H1 (cell line): ENCODE measurements around the gene CCL3. TPM values are rescaled to one million over a fixed set of nuclear protein-coding genes. Genes with fewer than 3 reads are reported as not detected.

Source experiments
- CTCF ChIA-PET: fragments of 300-600 bp; sonication (Branson Sonifier 250); formaldehyde crosslinking; loops from one replicate; lab custom pipeline; 2021; ENCODE audit not compliant: partially characterized antibody; lab: Charles Lee
- POLR2A ChIA-PET: fragments of 300-600 bp; sonication (Branson Sonifier 250); formaldehyde crosslinking; loops from one replicate; lab custom pipeline; 2021; ENCODE audit warnings: inconsistent platforms; ENCODE audit not compliant: partially characterized antibody; lab: Charles Lee
- DNase-seq, 2 experiments: peaks; one replicate each; pipeline versions ENCODE4 v3.0.0 to v3.0.0-alpha.2; 2010 to 2022; ENCODE audit warnings: low spot score in 2 of 2, low read depth in 1 of 2, mixed read lengths in 1 of 2
- FAIRE-seq: peaks from 2 replicates; lab custom pipeline; 2011; peaks lifted over from hg19 to GRCh38; lab: Jason Lieb, UNC
- H2AFZ ChIP-seq: 2 replicates; pipeline ENCODE4 v1.8.1; 2012; ENCODE audit warnings: low read length, inconsistent platforms
- H2AK5ac ChIP-seq: 2 replicates; pipeline ENCODE4 v1.6.1; 2013; ENCODE audit warnings: low read depth, low read length
- H2BK120ac ChIP-seq: replicated peaks from 2 replicates; pipeline ENCODE3; 2013; ENCODE audit warnings: low read depth, low read length, inconsistent platforms
- H2BK12ac ChIP-seq: 2 replicates; pipeline ENCODE4 v1.6.1; 2013; ENCODE audit warnings: low read depth, low read length
- H2BK15ac ChIP-seq: 2 replicates; pipeline ENCODE4 v1.6.1; 2013; ENCODE audit warnings: low read length
- H2BK20ac ChIP-seq: 2 replicates; pipeline ENCODE4 v1.6.1; 2013; ENCODE audit warnings: low read length
- H2BK5ac ChIP-seq: 2 replicates; pipeline ENCODE4 v1.6.1; 2013; ENCODE audit warnings: low read depth, low read length
- H3K14ac ChIP-seq: 2 replicates; pipeline ENCODE4 v1.6.1; 2013; ENCODE audit warnings: inconsistent platforms; ENCODE audit not compliant: insufficient read length
- H3K18ac ChIP-seq: 2 replicates; pipeline ENCODE4 v1.6.1; 2013; ENCODE audit warnings: low read length; ENCODE audit errors: extremely low read depth
- H3K23ac ChIP-seq: 2 replicates; pipeline ENCODE4 v1.6.1; 2013; ENCODE audit warnings: inconsistent platforms; ENCODE audit not compliant: insufficient read length
- H3K23me2 ChIP-seq: 2 replicates; pipeline ENCODE4 v1.6.1; 2013; ENCODE audit warnings: low read depth, low read length
- H3K27ac ChIP-seq: 2 replicates; pipeline ENCODE4 v1.6.1; 2011; ENCODE audit warnings: low read depth, low read length, inconsistent platforms
- H3K27me3 ChIP-seq, 4 experiments: replicated peaks in 1 of 4; 1 replicate in 1 of 4; 2 replicates in 3 of 4; pipeline versions ENCODE4 v1.6.1 to v1.8.1; 2011 to 2013; ENCODE audit warnings: low read length in 3 of 4, mild to moderate bottlenecking in 3 of 4, inconsistent platforms in 2 of 4, mixed read lengths in 2 of 4, moderate library complexity in 1 of 4; ENCODE audit not compliant: control insufficient read depth in 3 of 4, insufficient read depth in 3 of 4; ENCODE audit errors: extremely low read depth in 1 of 4
- H3K36me3 ChIP-seq, 4 experiments: 2 replicates each; pipeline versions ENCODE4 v1.6.1 to v1.8.1; 2011 to 2013; ENCODE audit warnings: mild to moderate bottlenecking in 4 of 4, low read length in 3 of 4, moderate library complexity in 2 of 4, control low read depth in 1 of 4, inconsistent platforms in 1 of 4; ENCODE audit not compliant: insufficient read depth in 4 of 4, control insufficient read depth in 2 of 4
- H3K4ac ChIP-seq: replicated peaks from 2 replicates; pipeline ENCODE3; 2013; ENCODE audit warnings: low read length, low read depth, mixed read lengths, inconsistent platforms; ENCODE audit not compliant: insufficient read length
- H3K4me1 ChIP-seq, 4 experiments: replicated peaks in 1 of 4; 1 replicate in 1 of 4; 2 replicates in 3 of 4; pipeline versions ENCODE4 v1.6.1 to v1.8.1; 2011 to 2013; ENCODE audit warnings: low read length in 3 of 4, inconsistent platforms in 2 of 4, mixed read lengths in 1 of 4; ENCODE audit not compliant: insufficient read depth in 4 of 4, control insufficient read depth in 3 of 4
- H3K4me2 ChIP-seq, 2 experiments: 2 replicates each; pipeline versions ENCODE4 v1.6.1 to v1.8.1; 2011 to 2013; ENCODE audit warnings: low read depth in 2 of 2, low read length in 2 of 2, control low read depth in 1 of 2, inconsistent platforms in 1 of 2, mild to moderate bottlenecking in 1 of 2; ENCODE audit not compliant: insufficient read depth in 1 of 2
- H3K4me3 ChIP-seq, 4 experiments: fragments of 200-600, 300-600 bp in 1 of 4; sonication (generic), shearing (Covaris generic), sonication (Bioruptor Twin) in 1 of 4; 2 replicates each; pipeline versions ENCODE4 v1.5.1 to v1.8.1; 2011 to 2016; ENCODE audit warnings: low read length in 4 of 4, low read depth in 3 of 4, control low read depth in 2 of 4, inconsistent platforms in 2 of 4, mild to moderate bottlenecking in 2 of 4, mixed read lengths in 1 of 4, moderate library complexity in 1 of 4; ENCODE audit not compliant: insufficient read depth in 2 of 4; ENCODE audit errors: extremely low read depth in 1 of 4
- H3K56ac ChIP-seq: replicated peaks from 2 replicates; pipeline ENCODE3; 2013; ENCODE audit warnings: low read depth, mild to moderate bottlenecking, mixed read lengths, low read length, inconsistent platforms; ENCODE audit not compliant: insufficient read length
- H3K79me1 ChIP-seq: 2 replicates; pipeline ENCODE4 v1.6.1; 2013; ENCODE audit warnings: low read depth, low read length, control low read depth
- H3K79me2 ChIP-seq, 2 experiments: 2 replicates each; pipeline versions ENCODE4 v1.6.1 to v1.8.1; 2012 to 2013; ENCODE audit warnings: low read length in 2 of 2, mild to moderate bottlenecking in 2 of 2, inconsistent platforms in 1 of 2; ENCODE audit not compliant: insufficient read depth in 2 of 2, control insufficient read depth in 1 of 2
- H3K9ac ChIP-seq, 4 experiments: replicated peaks in 1 of 4; 1 replicate in 1 of 4; 2 replicates in 3 of 4; pipeline versions ENCODE4 v1.6.1 to v1.8.1; 2011 to 2013; ENCODE audit warnings: low read depth in 3 of 4, low read length in 3 of 4, control low read depth in 2 of 4, mild to moderate bottlenecking in 2 of 4, moderate library complexity in 2 of 4, inconsistent platforms in 1 of 4; ENCODE audit errors: extremely low read depth in 1 of 4
- H3K9me3 ChIP-seq, 2 experiments: 2 replicates each; pipeline versions ENCODE4 v1.6.1 to v1.8.1; 2012 to 2013; ENCODE audit warnings: mild to moderate bottlenecking in 2 of 2, moderate library complexity in 2 of 2, control low read depth in 1 of 2, inconsistent platforms in 1 of 2, low read depth in 1 of 2, low read length in 1 of 2, mixed read lengths in 1 of 2; ENCODE audit not compliant: insufficient read depth in 2 of 2
- H4K20me1 ChIP-seq, 2 experiments: replicated peaks in 1 of 2; 2 replicates each; pipeline versions ENCODE3 to v1.8.1; 2011 to 2013; ENCODE audit warnings: inconsistent platforms in 2 of 2, low read length in 2 of 2, mild to moderate bottlenecking in 1 of 2; ENCODE audit not compliant: insufficient read depth in 2 of 2, control insufficient read depth in 1 of 2
- H4K5ac ChIP-seq: 2 replicates; pipeline ENCODE4 v1.6.1; 2013; ENCODE audit warnings: low read length, low read depth, mixed read lengths, inconsistent platforms; ENCODE audit not compliant: insufficient read length
- H4K8ac ChIP-seq: 2 replicates; pipeline ENCODE4 v1.8.0; 2013; ENCODE audit warnings: mild to moderate bottlenecking, moderate library complexity, low read length, inconsistent platforms; ENCODE audit not compliant: insufficient read depth; ENCODE audit errors: extremely low read depth
- H4K91ac ChIP-seq: replicated peaks from 2 replicates; pipeline ENCODE3; 2013; ENCODE audit warnings: low read length, mixed read lengths, inconsistent platforms; ENCODE audit not compliant: insufficient read length
- CTCF ChIP-seq, 3 experiments: IDR thresholded peaks; 1 replicate in 2 of 3; 2 replicates in 1 of 3; pipeline versions ENCODE4 v1.5.1 to v1.6.1; 2011; ENCODE audit warnings: low read length in 3 of 3, mild to moderate bottlenecking in 3 of 3, inconsistent platforms in 2 of 3, low read depth in 1 of 3, moderate library complexity in 1 of 3; ENCODE audit not compliant: insufficient read depth in 1 of 3; ENCODE audit errors: control extremely low read depth in 1 of 3
- HDAC6 ChIP-seq: IDR thresholded peaks from one replicate; pipeline ENCODE4 v1.7.1; 2012; ENCODE audit warnings: low read depth, mild to moderate bottlenecking, inconsistent platforms, low read length, moderate library complexity
- KDM5A ChIP-seq: fragments of 200-600 bp; IDR thresholded peaks from 2 replicates; pipeline ENCODE4 v1.7.1; 2012; ENCODE audit warnings: mild to moderate bottlenecking, low read length, inconsistent platforms, mixed read lengths
- MAX ChIP-seq: IDR thresholded peaks from 2 replicates; pipeline ENCODE4 v1.6.1; 2012; ENCODE audit warnings: inconsistent platforms
- POLR2A ChIP-seq, 2 experiments: IDR thresholded peaks; 1 replicate in 1 of 2; 2 replicates in 1 of 2; pipeline ENCODE4 v1.6.1; 2011; ENCODE audit warnings: low read depth in 2 of 2, low read length in 2 of 2, mild to moderate bottlenecking in 2 of 2; ENCODE audit errors: control extremely low read depth in 1 of 2
- TAF7 ChIP-seq: optimal IDR thresholded peaks from 2 replicates; pipeline ENCODE3; 2011; ENCODE audit warnings: low read depth, mild to moderate bottlenecking, inconsistent platforms, low read length, moderate library complexity, borderline replicate concordance
- WGBS, 2 experiments: shearing (Covaris generic) in 1 of 2; methylation state at CpG; one replicate each; pipeline versions ENCODE4 v1.1.6 to v1.1.7; 2013 to 2015; ENCODE audit warnings: low lambda C conversion rate in 2 of 2, mixed read lengths in 2 of 2, inconsistent platforms in 1 of 2, low coverage in 1 of 2, missing lambda C conversion rate in 1 of 2; ENCODE audit not compliant: insufficient replicate concordance in 2 of 2, insufficient coverage in 1 of 2, insufficient read length in 1 of 2; ENCODE audit errors: extremely low coverage in 1 of 2, missing lambda C conversion rate in 1 of 2; 5-methylcytosine and 5-hydroxymethylcytosine counted together
- polyA plus RNA-seq, 7 experiments: library from polyadenylated mRNA; depleted of rRNA in 3 of 7; stranded (reverse) in 5 of 7; unstranded in 2 of 7; fragments of >200 nt in 5 of 7; fragments of 200-250 nt in 2 of 7; gene quantifications; 1 replicate in 5 of 7; 2 replicates in 1 of 7; 4 replicates in 1 of 7; pipeline versions ENCODE4 v1.2.1 to v1.2.3, GENCODE V29; 2011 to 2013; ENCODE audit warnings: missing spikeins in 2 of 7, mixed read lengths in 2 of 7
- total RNA-seq: library from RNA; stranded (reverse); fragmentation: NEBNext Ultra II Directional; extraction: Animal tissue kit (Norgen Biotek cat#: 25700); gene quantifications from 2 replicates; pipeline ENCODE4 v1.2.1, GENCODE V29; 2021

The CCL3 gene
- total and polyA plus RNA-seq, 2 of the 8 experiments (the other 6 are each of a cell fraction or from before 2014, with no cell fraction given), result not detected

GRCh38 chr17:36060816-36061215 is 29.1 kb downstream of the CCL3 start:
- 93% methylated on average over 2 of the region's 2 CpGs; no CpG with 5 or more reads in 1 of the 2 experiments for WGBS, 2 experiments
- no peak for FAIRE-seq

More at GRCh38 chr17:36060816-36061215, 29.1 kb downstream of the CCL3 start:
- no peak for DNase-seq
- Histone ChIP-seq H2AFZ (no peak overlapping the region), H2AK5ac (no peak overlapping the region), H2BK5ac (no peak overlapping the region), H4K8ac (no peak overlapping the region), H2BK12ac (no peak overlapping the region), H3K4me2 (no peak overlapping the region), H3K79me1 (no peaks in the 10 kb centered on the region), H3K56ac (no peak overlapping the region), H3K4me1 (no peaks in the 10 kb centered on the region), H3K23me2 (no peaks in the 10 kb centered on the region), H2BK20ac (no peak overlapping the region), H3K14ac (no peak overlapping the region), H2BK15ac (no peak overlapping the region), H4K91ac (no peak overlapping the region), H3K18ac (no peak overlapping the region), H3K9me3 (no peaks in the 10 kb centered on the region), H3K27ac (no peak overlapping the region), H4K5ac (no peak overlapping the region), H3K79me2 (no peaks in the 10 kb centered on the region), H3K36me3 (no peaks in the 10 kb centered on the region), H3K4me3 (no peak overlapping the region), H3K9ac (no peak overlapping the region), H3K4ac (no peak overlapping the region), H4K20me1 (no peaks in the 10 kb centered on the region), H3K27me3 (no peaks in the 10 kb centered on the region; a peak in 1 of 7 replicates), H2BK120ac (no peak overlapping the region), H3K23ac (no peak overlapping the region)
- ChIA-PET POLR2A (no interaction called here), CTCF (no interaction called here)
- no peak for TF ChIP-seq CTCF (IDR thresholded peaks at IDR 0.05; ENCODE audit: control extremely low read depth in 1 of 3, insufficient read depth in 1 of 3, low read depth in 1 of 3, low read length in 3 of 3)
- no peak for TF ChIP-seq MAX
- TF ChIP-seq POLR2A (IDR thresholded peaks at IDR 0.05; ENCODE audit: control extremely low read depth in 1 of 2, low read depth in 2 of 2, low read length in 2 of 2), result no peak
- no peak for TF ChIP-seq HDAC6
- TF ChIP-seq KDM5A, result no peak
- TF ChIP-seq TAF7, result no peak
